ENCODE results near the gene MLF1.
"Not testable (repeated sequence)": the region's sequence is repeated elsewhere in the genome, so short reads cannot be mapped to it uniquely, and the experiment has no call there.

Gene MLF1

GRCh38 chr3:158570999-158571702 is at the start of gene MLF1:
Gene MLF1, plus strand, starts transcription at chr3:158571194. Its CDS starts 107 bp downstream, at chr3:158571301.
- no peak for DNase-seq

GRCh38 chr3:158522221-158523136 is 48.5 kb upstream of the MLF1 start:
- DNase-seq: no peak

- DNase-seq: no peak
These were observed 42.8 kb upstream of the MLF1 start for GRCh38 chr3:158528076-158528674.

GRCh38 chr3:158531334-158531733 is 39.7 kb upstream of the MLF1 start:
- DNase-seq: no peak

GRCh38 chr3:158532099-158532734 is 38.8 kb upstream of the MLF1 start:
- peak; percentile 61 to 64 for DNase-seq

GRCh38 chr3:158535918-158536317 is 35.1 kb upstream of the MLF1 start:
- DNase-seq: no peak

GRCh38 chr3:158539414-158540014 is 31.5 kb upstream of the MLF1 start:
- peak; percentile 71 to 75 for DNase-seq

- no peak for DNase-seq
These were observed 30.9 kb upstream of the MLF1 start for GRCh38 chr3:158540066-158540465.

GRCh38 chr3:158548691-158549090 is 22.3 kb upstream of the MLF1 start:
- DNase-seq: no peak

GRCh38 chr3:158549938-158550337 is 21.1 kb upstream of the MLF1 start:
- not testable (repeated sequence) for DNase-seq

- no peak for DNase-seq
These were observed 18.9 kb upstream of the MLF1 start for GRCh38 chr3:158552124-158552523.

- no peak for DNase-seq
These were observed 11.5 kb upstream of the MLF1 start for GRCh38 chr3:158559504-158559903.

- DNase-seq: no peak
These were observed 10.0 kb upstream of the MLF1 start for GRCh38 chr3:158560979-158561378.

- DNase-seq: no peak
These were observed 8.3 kb upstream of the MLF1 start for GRCh38 chr3:158562674-158563073.

- no peak for DNase-seq
These were observed 7.9 kb upstream of the MLF1 start for GRCh38 chr3:158563076-158563475.

GRCh38 chr3:158565076-158565475 is 5.9 kb upstream of the MLF1 start:
- no peak for DNase-seq

- no peak for DNase-seq
These were observed 2.2 kb upstream of the MLF1 start for GRCh38 chr3:158568784-158569183.

- no peak for DNase-seq
These were observed 1.2 kb upstream of the MLF1 start for GRCh38 chr3:158569794-158570193.

GRCh38 chr3:158571969-158572765 is 1.2 kb downstream of the MLF1 start:
- no peak for DNase-seq

GRCh38 chr3:158572766-158573060 is 1.7 kb downstream of the MLF1 start:
- DNase-seq: no peak

- DNase-seq: no peak
These were observed 2.7 kb downstream of the MLF1 start for GRCh38 chr3:158573714-158574113.

- no peak for DNase-seq
These were observed 3.7 kb downstream of the MLF1 start for GRCh38 chr3:158574646-158575045.

Measured in AML-193 (cell line).